HG03135 (cell line): ENCODE results near the gene TUFT1.
"Not testable (repeated sequence)": the region's sequence is repeated elsewhere in the genome, so short reads cannot be mapped to it uniquely, and the experiment has no call there.

Experiments used
- ATAC-seq: cut with Tn5 transposase; IDR thresholded peaks from one replicate; pipeline ENCODE4 v1.9.1; 2021; ENCODE audit warnings: mild to moderate bottlenecking, moderate library complexity; ENCODE audit not compliant: unreplicated experiment

TUFT1 gene

DNA sequence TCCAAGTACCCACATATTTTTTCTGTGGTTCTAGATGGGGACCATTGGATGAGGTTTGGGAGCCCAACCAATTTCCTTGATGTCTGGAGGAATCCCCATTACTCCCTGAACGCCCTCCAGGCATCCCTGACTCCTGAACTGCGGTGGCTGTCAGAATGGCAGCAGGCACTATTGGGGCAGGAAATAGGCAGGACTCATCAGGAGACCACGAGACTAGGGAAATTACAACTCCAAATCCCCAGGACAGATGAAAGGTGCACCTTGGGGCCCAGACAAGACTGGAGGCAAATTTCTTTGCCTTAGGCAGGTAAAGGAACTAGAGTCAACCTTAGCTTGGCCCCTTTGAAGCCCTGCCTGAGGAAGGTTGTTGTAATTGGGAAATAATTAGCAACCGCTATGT, 27.8 kb upstream of the TUFT1 start:
- no peak for ATAC-seq

DNA sequence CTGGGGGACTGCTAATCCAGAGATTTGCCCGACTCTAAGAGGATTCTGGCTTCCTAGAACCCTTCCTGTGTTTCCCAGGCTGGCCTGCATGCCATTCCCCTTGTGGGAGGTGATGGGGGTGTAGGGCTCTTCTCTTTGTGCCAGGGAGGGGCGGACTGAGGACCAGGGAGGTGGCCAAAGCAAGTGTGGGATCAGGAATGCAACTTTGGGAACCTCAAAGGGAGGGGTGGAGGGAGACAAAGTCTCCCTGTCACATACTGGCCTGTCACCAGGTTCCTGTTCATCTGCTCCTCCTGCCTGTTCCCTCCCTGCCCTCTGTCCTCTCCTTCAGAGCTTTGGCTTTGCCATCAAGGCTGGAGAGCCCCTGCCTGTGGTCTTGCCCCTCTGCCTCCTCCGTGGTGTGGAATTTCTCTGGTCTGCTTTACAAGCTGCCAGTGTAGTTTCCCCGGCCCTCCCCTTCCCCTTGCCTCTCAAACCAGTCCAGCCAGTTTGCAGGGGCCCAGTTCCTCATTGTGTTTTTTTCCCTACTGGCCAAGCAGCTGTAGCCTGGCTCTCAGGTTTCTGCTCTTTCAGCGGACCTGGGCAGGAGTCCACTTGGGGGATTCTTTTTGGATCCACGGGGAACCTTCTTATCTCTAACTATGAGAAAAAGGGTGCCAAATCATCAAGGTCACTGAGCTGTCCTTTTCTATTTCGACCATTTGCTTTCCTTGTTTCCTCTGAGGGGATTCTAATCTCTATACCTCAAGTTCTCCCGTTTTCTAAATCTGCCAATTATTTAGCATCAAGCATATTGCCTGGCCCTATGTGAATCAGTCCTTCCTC, 27.1 kb upstream of the TUFT1 start:
- ATAC-seq, result no peak

DNA sequence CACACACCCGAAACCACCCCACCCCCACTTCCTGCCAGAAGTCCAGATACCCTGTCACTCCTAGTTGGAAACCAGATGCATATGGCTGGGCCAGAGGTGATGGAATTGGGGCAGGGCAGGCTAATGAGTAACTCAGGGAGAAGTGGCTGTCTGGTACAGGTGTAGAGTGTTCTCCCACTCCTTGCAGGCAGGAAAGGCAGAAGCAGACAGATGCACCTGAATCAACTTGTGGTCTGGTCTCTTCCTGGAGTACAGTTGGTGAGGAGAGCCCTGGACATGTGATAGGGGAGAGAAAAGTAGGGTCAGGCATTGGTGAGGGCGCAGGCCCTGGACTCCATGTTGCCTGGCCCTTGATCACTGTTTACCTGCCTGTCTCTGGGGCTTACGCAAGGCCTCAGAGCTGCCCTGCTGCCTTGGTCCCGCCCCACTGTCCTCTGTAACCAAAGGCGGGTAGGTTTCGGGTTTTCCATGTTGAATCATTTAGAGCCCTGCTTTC, 26.4 kb upstream of the TUFT1 start:
- no peak for ATAC-seq

DNA sequence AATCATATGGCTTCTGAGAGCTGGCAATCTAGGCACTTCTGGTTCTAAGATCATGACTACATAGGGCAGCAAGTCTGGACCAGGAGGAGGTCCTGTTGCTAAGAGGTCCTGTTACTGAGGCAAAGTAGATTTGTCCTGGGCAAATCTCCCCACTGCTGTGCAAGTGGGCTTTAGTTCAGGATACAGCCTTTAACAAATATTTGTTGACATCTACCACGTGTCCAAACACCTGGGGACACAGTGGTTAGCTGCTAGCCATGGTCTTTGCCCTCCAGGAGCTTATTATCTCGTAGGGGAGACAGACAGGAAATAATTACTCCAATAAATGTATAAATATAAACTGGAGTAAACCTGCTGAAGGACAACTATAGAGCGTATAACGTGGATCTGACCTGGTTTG, 25.7 kb upstream of the TUFT1 start:
- ATAC-seq, result no peak

DNA sequence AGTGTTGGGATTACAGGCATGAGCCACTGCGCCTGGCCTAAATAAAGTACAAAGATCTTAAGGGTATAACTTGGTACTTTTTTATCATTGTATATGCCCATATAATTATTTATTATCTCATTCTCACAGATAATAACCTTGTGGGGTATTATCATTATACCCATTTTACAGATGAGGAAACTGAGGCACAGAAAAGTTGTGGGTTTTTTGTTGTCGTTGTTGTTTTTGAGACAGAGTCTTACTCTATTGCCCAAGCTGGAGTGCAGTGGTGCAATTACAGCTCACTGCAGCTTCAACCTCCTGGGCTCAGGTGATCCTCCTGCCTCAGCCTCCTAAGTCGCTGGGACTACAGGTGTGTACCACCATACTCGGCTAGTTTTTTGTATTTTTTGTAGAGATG, 24.8 kb upstream of the TUFT1 start:
- ATAC-seq, result no peak

DNA sequence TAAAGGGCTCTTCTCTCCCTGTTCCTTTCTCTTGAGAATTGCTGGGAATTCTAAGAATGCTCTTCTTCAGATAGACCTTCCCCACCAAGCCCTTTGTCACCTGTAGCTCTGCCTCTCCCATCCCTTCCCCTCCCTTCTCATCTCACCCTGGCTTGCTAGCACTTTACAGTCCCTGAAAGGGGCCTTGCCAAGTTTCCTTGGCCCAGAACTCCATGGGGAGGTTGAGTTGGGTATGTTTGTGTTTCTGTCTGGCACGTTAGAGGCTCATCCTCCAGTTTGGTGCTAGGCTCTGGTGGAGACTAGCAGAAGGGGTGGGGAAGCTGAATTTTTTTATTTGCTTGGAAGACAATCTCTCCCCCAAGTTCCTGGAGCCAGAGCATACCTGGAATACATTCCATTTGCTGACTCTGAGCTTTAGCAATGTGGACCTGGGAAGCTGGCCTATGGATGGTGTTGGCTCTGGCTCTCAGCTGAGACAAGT, 24.0 kb upstream of the TUFT1 start:
- ATAC-seq, result no peak

DNA sequence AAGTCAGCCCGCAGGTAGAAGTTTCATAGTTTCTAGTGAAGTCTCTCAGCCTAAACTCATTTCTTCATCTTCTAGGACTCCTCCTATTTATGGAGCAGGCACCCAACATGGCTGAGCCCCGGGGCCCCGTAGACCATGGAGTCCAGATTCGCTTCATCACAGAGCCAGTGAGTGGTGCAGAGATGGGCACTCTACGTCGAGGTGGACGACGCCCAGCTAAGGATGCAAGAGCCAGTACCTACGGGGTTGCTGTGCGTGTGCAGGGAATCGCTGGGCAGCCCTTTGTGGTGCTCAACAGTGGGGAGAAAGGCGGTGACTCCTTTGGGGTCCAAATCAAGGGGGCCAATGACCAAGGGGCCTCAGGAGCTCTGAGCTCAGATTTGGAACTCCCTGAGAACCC, 21.7 kb upstream of the TUFT1 start:
- no peak for ATAC-seq

DNA sequence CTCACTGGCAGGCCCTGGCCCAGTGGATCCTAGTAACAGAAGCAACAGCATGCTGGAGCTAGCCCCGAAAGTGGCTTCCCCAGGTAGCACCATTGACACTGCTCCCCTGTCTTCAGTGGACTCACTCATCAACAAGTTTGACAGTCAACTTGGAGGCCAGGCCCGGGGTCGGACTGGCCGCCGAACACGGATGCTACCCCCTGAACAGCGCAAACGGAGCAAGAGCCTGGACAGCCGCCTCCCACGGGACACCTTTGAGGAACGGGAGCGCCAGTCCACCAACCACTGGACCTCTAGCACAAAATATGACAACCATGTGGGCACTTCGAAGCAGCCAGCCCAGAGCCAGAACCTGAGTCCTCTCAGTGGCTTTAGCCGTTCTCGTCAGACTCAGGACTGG, 21.2 kb upstream of the TUFT1 start:
- no peak for ATAC-seq

DNA sequence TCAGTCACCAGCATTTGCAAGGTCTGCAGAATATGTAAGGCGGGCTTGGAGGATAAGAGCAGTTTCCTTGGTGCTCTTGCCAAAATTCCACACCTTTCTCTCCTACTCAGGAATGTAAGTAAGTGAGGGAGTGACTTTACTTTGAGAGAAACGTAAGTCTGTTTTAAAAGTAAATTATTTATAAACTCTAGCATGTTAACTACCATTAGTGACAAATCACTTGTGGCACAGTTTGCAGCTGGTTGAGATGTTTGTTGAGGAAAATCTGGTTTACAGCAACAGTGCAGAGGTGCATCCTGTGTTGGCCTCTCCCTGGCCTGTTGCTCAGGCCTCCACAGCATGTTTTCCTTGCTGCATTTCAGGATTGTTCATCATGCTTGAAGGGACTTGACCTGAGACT, 20.4 kb upstream of the TUFT1 start:
- no peak for ATAC-seq

DNA sequence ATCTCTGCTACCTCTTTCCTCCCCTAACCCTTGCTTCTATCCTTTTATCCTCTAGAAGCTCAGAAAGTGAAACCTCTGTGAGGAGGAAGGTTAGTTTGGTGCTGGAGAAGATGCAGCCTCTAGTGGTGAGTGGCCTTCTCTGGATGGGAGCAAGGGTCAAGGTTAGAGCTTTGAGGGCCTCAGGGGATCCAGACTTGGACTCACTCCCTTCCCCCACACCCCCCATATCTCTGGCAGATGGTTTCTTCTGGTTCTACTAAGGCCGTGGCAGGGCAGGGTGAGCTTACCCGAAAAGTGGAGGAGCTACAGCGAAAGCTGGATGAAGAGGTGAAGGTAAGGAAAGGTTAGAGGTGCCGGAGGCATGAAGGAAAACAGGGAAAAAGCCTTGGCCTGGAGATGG, 19.8 kb upstream of the TUFT1 start:
- ATAC-seq, result no peak

DNA sequence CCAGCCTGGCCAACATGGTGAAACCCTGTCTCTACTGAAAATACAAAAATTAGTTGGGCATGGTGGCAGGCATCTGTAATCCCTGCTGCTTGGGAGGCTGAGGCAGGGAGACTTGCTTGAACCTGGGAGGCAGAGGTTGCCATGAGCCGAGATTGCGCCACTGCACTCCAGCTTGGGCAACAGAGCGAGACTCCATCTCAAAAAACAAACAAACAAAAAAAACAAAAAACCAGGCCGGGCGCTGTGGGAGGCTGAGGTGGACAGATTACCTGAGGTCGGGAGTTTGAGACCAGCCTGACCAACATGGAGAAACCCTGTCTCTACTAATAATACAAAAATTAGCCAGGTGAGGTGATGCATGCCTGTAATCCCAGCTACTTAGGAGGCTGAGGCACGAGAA, 17.7 kb upstream of the TUFT1 start:
- ATAC-seq, result not testable (repeated sequence)

DNA sequence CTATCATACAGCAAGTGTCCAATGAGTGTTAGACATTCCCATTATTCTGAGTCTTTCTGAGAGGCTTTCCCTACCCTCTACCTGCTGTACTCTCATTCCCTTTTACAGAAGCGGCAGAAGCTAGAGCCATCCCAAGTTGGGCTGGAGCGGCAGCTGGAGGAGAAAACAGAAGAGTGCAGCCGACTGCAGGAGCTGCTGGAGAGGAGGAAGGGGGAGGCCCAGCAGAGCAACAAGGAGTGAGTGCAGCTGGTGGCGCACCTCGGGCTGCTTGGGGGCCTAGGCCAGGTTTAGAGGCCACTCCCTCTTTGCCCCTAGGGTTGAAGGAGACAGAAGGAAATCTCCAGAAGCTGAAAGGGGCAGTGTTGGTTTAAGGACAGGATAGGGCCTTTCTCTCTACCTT, 16.8 kb upstream of the TUFT1 start:
- ATAC-seq, result no peak

DNA sequence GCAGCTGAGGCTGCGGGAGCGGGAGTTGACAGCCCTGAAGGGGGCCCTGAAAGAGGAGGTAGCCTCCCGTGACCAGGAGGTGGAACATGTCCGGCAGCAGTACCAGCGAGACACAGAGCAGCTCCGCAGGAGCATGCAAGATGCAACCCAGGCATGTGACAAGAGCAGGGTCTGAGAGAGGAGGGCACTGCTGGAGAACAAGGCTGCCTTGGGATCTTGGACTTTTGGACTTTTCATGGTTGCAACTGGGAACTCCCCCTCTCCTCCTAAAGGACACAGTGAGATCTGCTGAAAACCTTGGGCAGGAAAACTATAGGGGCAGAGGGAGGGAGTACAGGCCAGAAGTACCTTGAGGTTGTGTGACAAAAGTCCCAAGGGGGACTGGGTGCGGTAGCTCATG, 15.4 kb upstream of the TUFT1 start:
- no peak for ATAC-seq

DNA sequence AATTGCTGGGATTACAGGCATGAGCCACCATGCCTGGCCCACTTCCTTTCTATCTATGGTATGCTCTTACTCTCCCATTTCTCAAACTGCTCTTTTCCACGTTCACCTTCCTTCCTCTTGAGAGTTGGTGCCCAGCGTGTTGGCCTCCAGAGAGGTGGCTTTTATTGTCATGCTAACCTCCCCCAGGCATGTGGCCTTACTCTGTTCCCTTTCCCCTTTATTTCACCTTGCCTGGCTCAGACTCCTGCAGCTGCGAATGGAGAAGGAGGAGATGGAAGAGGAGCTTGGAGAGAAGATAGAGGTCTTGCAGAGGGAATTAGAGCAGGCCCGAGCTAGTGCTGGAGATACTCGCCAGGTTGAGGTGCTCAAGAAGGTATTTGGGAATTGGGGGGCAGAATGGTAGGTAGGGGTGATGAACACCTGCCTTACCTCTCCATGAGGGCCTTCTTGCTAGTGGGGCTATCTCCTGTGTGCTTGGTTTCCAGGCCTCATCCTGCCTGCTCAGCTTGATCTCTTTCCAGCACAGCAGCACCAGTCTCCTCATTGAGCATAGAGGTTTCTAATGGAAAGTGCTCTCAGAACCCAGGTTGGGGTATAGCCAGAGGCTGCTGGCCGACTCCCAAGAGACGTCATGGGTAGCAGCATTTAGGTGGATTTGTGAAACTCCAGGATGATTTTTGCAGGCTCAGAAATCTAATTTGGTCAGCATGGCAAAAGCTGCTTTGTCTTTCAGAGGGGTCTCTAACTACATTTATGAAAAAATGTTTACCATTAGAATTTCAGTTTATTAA, 13.2 kb upstream of the TUFT1 start:
- no peak for ATAC-seq

DNA sequence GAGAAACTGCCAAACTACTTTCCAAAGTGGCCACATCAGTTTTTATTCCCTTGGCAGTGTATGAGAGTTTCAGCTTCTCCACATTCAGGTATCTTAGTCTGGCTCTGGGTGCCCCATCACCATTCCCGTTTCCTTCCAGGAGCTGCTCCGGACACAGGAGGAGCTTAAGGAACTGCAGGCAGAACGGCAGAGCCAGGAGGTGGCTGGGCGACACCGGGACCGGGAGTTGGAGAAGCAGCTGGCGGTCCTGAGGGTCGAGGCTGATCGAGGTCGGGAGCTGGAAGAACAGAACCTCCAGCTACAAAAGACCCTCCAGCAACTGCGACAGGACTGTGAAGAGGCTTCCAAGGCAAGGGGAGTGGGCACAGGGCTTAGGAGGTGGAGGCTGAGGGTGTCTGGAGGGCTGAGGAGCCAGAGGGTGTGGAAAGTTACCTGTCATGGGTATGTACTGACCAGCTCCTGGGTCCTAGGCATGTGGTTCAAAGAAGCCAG, 10.9 kb upstream of the TUFT1 start:
- ATAC-seq, result no peak

DNA sequence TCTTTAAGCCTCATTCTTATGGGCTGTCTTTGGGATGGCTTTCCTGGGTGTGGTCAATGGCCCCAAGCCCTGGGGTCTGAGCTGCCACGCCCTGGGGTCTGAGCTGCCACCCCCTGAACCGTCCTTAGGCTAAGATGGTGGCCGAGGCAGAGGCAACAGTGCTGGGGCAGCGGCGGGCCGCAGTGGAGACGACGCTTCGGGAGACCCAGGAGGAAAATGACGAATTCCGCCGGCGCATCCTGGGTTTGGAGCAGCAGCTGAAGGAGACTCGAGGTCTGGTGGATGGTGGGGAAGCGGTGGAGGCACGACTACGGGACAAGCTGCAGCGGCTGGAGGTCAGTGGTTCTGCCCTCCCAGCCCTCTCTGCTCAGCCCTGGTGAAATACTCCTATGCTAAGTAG, 10.3 kb upstream of the TUFT1 start:
- ATAC-seq, result no peak

DNA sequence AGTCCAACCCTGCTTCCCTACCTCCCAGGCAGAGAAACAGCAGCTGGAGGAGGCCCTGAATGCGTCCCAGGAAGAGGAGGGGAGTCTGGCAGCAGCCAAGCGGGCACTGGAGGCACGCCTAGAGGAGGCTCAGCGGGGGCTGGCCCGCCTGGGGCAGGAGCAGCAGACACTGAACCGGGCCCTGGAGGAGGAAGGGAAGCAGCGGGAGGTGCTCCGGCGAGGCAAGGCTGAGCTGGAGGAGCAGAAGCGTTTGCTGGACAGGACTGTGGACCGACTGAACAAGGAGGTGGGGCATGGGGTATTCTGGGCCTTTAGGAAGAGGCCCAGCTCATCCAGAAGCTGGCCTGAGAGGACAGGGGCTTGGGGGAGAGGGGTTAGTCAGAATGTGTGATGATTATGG, 9.6 kb upstream of the TUFT1 start:
- ATAC-seq, result no peak

DNA sequence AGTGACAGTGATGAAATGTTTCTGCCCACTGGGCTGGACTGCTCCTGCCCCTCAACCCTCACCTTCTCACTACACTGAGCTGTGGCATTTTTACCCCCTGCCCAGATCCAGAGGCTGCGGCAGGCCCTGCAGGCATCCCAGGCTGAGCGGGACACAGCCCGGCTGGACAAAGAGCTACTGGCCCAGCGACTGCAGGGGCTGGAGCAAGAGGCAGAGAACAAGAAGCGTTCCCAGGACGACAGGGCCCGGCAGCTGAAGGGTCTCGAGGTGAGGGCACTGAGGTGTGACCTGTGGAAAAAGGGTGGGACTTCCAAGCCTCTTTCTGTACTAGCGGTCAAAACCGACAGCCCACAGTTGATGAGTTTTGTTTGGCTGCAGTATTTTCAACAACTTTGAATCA, 6.2 kb upstream of the TUFT1 start:
- no peak for ATAC-seq

DNA sequence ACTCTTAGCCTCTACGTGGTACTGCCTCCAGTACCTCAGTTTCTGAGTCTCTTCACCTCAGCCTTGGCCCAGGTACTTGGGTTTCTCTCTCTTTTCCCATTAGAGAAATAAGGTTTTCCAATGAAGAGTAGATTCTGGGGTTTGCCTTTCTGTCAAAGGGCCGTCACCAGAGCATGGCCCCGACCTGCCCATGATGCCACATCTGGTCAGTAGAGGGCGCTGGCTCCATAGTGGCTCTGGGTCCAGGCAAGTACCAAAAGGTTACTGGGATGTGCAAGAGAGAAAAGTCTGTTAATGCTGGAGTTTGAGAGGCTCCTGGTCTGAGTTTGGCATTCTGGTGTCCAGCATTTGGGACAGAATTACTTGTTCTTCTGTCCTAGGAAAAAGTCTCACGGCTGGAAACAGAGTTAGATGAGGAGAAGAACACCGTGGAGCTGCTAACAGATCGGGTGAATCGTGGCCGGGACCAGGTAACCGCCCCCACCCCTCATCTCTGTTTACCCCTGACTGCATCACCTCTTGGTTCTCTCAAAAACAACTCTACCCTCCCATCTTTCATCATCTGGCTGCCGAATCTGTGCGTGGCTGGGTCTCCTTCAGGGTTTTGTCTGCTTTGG, 5.3 kb upstream of the TUFT1 start:
- ATAC-seq, result no peak

DNA sequence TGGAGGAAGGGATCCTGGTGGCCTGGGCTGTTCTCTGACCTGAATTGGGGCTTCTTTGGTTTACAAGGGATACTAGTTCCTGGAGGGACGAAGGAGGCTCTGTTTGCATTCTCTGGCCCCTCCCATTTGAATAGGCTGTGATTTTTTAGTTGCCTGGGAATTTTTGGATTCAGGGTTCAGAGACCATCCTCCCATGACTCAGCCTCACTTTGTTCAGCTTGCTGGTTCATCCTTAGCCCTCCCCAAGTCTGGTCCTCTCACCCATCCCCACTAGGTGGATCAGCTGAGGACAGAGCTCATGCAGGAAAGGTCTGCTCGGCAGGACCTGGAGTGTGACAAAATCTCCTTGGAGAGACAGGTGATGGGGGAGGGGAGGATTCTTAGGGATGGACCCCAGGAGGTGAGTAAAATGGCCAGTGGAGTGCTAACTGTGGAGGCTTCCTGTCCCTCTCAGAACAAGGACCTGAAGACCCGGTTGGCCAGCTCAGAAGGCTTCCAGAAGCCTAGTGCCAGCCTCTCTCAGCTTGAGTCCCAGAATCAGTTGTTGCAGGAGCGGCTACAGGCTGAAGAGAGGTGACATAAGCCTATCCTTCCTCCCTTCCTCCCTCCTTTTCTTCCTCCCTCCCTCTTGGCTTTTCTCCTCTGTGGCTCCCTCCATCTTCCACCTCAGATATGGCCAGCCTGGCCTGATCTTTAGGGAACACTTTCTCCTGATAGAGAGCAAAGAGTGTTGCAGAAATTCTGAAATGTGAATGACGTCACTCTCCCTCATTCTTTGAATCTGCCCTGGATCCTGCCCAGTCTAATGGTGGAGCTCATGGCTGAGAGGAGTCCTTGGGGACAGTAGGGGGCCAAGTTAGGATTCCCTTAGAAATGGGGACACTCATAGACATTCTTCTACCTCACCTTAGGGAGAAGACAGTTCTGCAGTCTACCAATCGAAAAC, 4.5 kb upstream of the TUFT1 start:
- no peak for ATAC-seq
